T-cell (primary cell): Measurements from ENCODE around the gene NSD2. TPM values are rescaled to one million over a fixed set of nuclear protein-coding genes. Genes with fewer than 3 reads are reported as not detected.
A peak's percentile ranks its signal among the peaks of the same experiment; 100 is the strongest.

Experiments used
- ATAC-seq, 4 experiments: fragments of 200-7000 bp in 3 of 4; fragments of 150-1000 bp in 1 of 4; cut with Tn5 transposase; replicated peaks in 1 of 4; 1 replicate in 3 of 4; 2 replicates in 1 of 4; pipeline ENCODE4 v1.10.0; 2021; ENCODE audit warnings: moderate library complexity in 3 of 4, mild to moderate bottlenecking in 2 of 4, moderate number of reproducible peaks in 1 of 4
- CTCF ChIA-PET, 2 donors: fragments of 300-600 bp; sonication (Branson Sonifier 250); formaldehyde crosslinking; loops; one replicate each; lab custom pipeline; 2022; ENCODE audit warnings: antibody characterized with exemption in 2 of 2; lab: Charles Lee
- POLR2A ChIA-PET, 2 donors: fragments of 300-600 bp; sonication (Branson Sonifier 250); formaldehyde crosslinking; loops; one replicate each; lab custom pipeline; 2022; ENCODE audit warnings: antibody characterized with exemption in 2 of 2; lab: Charles Lee
- DNase-seq, 35 experiments: peaks; one replicate each; pipeline versions ENCODE4 v3.0.0 to v3.0.0-alpha.2; 2013 to 2023
- H3K27ac ChIP-seq: one replicate; pipeline ENCODE4 v1.5.1; 2013; ENCODE audit warnings: low read length
- H3K27me3 ChIP-seq, 2 experiments: replicated peaks in 1 of 2; 1 replicate in 1 of 2; 2 replicates in 1 of 2; pipeline versions ENCODE4 v1.6.1 to v1.7.0; 2013; ENCODE audit warnings: low read length in 1 of 2, mixed read lengths in 1 of 2; ENCODE audit not compliant: control insufficient read depth in 2 of 2, insufficient read depth in 2 of 2; ENCODE audit errors: extremely low read depth in 1 of 2
- H3K36me3 ChIP-seq, 2 donors: 1 replicate in 1 of 2; 2 replicates in 1 of 2; pipeline versions ENCODE4 v1.6.1 to v1.7.0; 2013; ENCODE audit warnings: low read length in 1 of 2; ENCODE audit not compliant: control insufficient read depth in 2 of 2, insufficient read depth in 1 of 2; ENCODE audit errors: extremely low read depth in 1 of 2
- H3K4me1 ChIP-seq, 2 experiments: 1 replicate in 1 of 2; 2 replicates in 1 of 2; pipeline versions ENCODE4 v1.6.1 to v1.7.0; 2013; ENCODE audit warnings: low read length in 2 of 2, mixed read lengths in 1 of 2; ENCODE audit not compliant: insufficient read depth in 2 of 2, control insufficient read depth in 1 of 2; ENCODE audit errors: extremely low read depth in 1 of 2
- H3K4me3 ChIP-seq, 2 donors: 1 replicate in 1 of 2; 2 replicates in 1 of 2; pipeline versions ENCODE4 v1.5.1 to v1.7.0; 2013; ENCODE audit warnings: mild to moderate bottlenecking in 2 of 2, low read length in 1 of 2, moderate library complexity in 1 of 2; ENCODE audit not compliant: control insufficient read depth in 1 of 2; ENCODE audit errors: extremely low read depth in 1 of 2
- H3K9me3 ChIP-seq: 2 replicates; pipeline ENCODE4 v1.7.0; 2013
- H3K27ac Mint-ChIP-seq, 2 donors: one replicate each; pipeline ENCODE4 v1.8.0; 2020 to 2021; ENCODE audit warnings: mild to moderate bottlenecking in 2 of 2, mixed read lengths in 2 of 2
- H3K27me3 Mint-ChIP-seq, 2 donors: one replicate each; pipeline ENCODE4 v1.8.0; 2021 to 2022; ENCODE audit warnings: mixed read lengths in 2 of 2
- H3K36me3 Mint-ChIP-seq: one replicate; pipeline ENCODE4 v1.8.0; 2021; ENCODE audit warnings: mixed read lengths
- H3K4me1 Mint-ChIP-seq, 3 donors: one replicate each; pipeline ENCODE4 v1.8.0; 2020 to 2022; ENCODE audit warnings: mixed read lengths in 3 of 3, mild to moderate bottlenecking in 1 of 3
- H3K4me3 Mint-ChIP-seq, 3 donors: one replicate each; pipeline ENCODE4 v1.8.0; 2020 to 2022; ENCODE audit warnings: mild to moderate bottlenecking in 3 of 3, mixed read lengths in 3 of 3, moderate library complexity in 3 of 3
- H3K9me3 Mint-ChIP-seq, 3 donors: one replicate each; pipeline ENCODE4 v1.8.0; 2020 to 2022; ENCODE audit warnings: mixed read lengths in 3 of 3
- WGBS: methylation state at CpG from one replicate; pipeline ENCODE4 v1.1.5; 2013; ENCODE audit warnings: missing lambda C conversion rate; ENCODE audit not compliant: insufficient coverage; 5-methylcytosine and 5-hydroxymethylcytosine counted together
- total RNA-seq, 35 experiments: library from RNA in 6 of 35; stranded (reverse) in 6 of 35; fragments of 120-200 nt in 1 of 35; gene quantifications; one replicate each; pipeline versions ENCODE4 v1.2.1 to v1.2.4 and lab custom pipeline; 2013 to 2026

The NSD2 gene
- total RNA-seq, 5 donors from 2014 or later (not counting 1 experiment from before 2014, with no cell fraction given), result 40.8 to 55.3 (median 48.3) TPM

DNA sequence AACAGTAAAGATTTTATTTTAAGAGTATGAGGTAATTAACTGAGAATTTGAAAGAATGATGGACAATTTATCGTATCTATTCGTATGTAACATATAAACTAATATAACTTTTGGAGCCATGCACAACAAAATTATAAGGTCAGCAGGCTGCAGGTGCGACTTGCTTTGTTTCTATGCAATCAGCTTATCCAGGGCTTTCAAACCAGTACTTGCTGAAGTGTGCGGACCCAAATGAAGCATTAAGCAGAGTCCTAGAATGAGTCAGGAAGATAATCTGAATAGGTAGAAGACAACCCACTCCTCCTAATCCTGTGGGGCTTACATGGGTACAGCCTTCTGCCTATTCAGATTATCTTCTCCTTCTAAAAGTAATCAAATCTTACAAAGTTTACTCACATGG, 2.1 kb downstream of the NSD2 start:
- H3K27ac ChIP-seq, result peak overlapping the region; percentile 28
- H3K4me3 ChIP-seq, result no peak overlapping the region
- ChIA-PET POLR2A (interaction anchor here in 1 of 2 donors (0.7 kb wide), 1 partner anchor 619 kb away, joined by 3 read pairs; no protein-coding TSS in a partner anchor), CTCF (interaction anchor here in 1 of 2 donors (0.7 to 1.0 kb wide), 2 partner anchors 26 to 799 kb away, joined by 3 to 8 read pairs; no protein-coding TSS in a partner anchor)
- Mint-ChIP-seq H3K4me1 (peaks cover 35 to 46% (median 43%) of the 10 kb centered on the region in 3 donors), H3K4me3 (peak overlapping the region; percentile 74 to 82 (median 75)), H3K27me3 (no peaks in the 10 kb centered on the region), H3K9me3 (no peaks in the 10 kb centered on the region), H3K36me3 (no peaks in the 10 kb centered on the region), H3K27ac (peak overlapping the region; percentile 76 to 93)
- WGBS, result no CpG with 5 or more reads among the region's 4 CpGs
- H3K27me3 ChIP-seq, result no peaks in the 10 kb centered on the region
- H3K36me3 ChIP-seq, result no peaks in the 10 kb centered on the region
- ATAC-seq (no peak), DNase-seq (no peak)
- H3K9me3 ChIP-seq, result no peaks in the 10 kb centered on the region
- peaks cover 17 to 28% of the 10 kb centered on the region in 2 experiments for H3K4me1 ChIP-seq

DNA sequence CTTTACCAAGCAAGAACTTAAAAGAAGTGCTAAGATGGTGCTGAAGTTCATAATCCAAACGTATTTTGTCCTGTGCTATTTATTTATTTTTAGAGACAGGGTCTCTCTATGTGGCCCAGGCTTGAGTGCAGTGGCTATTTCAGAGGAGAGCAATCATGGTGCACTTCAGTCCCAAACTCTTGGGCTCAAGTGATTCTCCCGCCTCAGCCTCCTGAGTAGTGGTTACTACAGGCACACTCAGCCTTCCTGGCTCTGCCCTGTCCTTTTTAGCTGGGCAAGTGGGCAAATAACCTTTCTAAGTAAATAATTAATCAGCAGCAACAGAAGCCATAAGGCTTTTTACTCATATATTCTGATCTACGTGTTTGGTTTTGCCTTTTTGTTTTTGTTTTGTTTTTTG, 2.6 kb downstream of the NSD2 start:
- H3K36me3 Mint-ChIP-seq, result no peaks in the 10 kb centered on the region
- H3K4me3 Mint-ChIP-seq, result peak overlapping the region in 1 of 3 donors; percentile 74
- H3K27me3 ChIP-seq, result no peaks in the 10 kb centered on the region
- no peaks in the 10 kb centered on the region for H3K9me3 Mint-ChIP-seq
- CTCF ChIA-PET, result interaction anchor here in 1 of 2 donors (0.7 to 1.0 kb wide), 2 partner anchors 25 to 799 kb away, joined by 3 to 8 read pairs; no protein-coding TSS in a partner anchor
- H3K4me3 ChIP-seq, result no peak overlapping the region
- POLR2A ChIA-PET, result interaction anchor here in 1 of 2 donors (0.7 kb wide), 1 partner anchor 620 kb away, joined by 3 read pairs; no protein-coding TSS in a partner anchor
- no peaks in the 10 kb centered on the region for H3K36me3 ChIP-seq
- H3K27ac ChIP-seq, result no peak overlapping the region
- H3K27ac Mint-ChIP-seq, result peak overlapping the region in 1 of 2 donors; percentile 53
- H3K4me1 ChIP-seq, result peaks cover 20 to 31% of the 10 kb centered on the region in 2 experiments
- H3K9me3 ChIP-seq, result no peaks in the 10 kb centered on the region
- ATAC-seq, result no peak
- no peaks in the 10 kb centered on the region for H3K27me3 Mint-ChIP-seq
- WGBS, result 83% methylated on average over 1 of the region's 3 CpGs
- H3K4me1 Mint-ChIP-seq, result peaks cover 37 to 50% (median 43%) of the 10 kb centered on the region in 3 donors
- DNase-seq, result no peak

DNA sequence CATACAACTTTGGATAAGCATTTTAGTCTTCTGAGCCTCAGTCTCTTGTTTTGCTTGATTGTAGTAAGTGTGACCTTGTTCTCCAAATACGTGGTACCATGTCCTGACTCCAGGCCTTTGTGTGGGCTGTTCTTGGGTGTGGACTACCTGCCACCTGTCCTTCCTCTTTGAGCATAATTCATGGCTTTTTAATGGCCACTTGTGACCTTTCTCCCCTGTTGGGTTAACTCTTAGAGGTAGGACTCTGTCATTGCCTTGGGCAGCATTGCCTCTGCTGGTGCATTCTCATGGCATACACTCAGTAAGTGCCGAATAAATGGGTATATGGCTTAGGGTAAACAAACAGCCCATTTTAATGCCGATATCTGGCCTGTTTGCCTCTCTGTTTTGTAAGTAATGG, 3.0 kb downstream of the NSD2 start:
- 89% methylated on average over 3 of the region's 3 CpGs for WGBS
- H3K27ac ChIP-seq, result no peak overlapping the region
- H3K27me3 ChIP-seq, result no peaks in the 10 kb centered on the region
- H3K4me3 Mint-ChIP-seq, result no peak overlapping the region
- H3K27ac Mint-ChIP-seq, result peak overlapping the region; percentile 53 to 64
- H3K36me3 ChIP-seq, result no peaks in the 10 kb centered on the region
- DNase-seq, result no peak
- H3K36me3 Mint-ChIP-seq, result no peaks in the 10 kb centered on the region
- H3K27me3 Mint-ChIP-seq, result no peaks in the 10 kb centered on the region
- ATAC-seq, result no peak
- peaks cover 39 to 52% (median 43%) of the 10 kb centered on the region in 3 donors for H3K4me1 Mint-ChIP-seq
- ChIA-PET CTCF (no interaction called here), POLR2A (no interaction called here)
- peaks cover 20 to 29% of the 10 kb centered on the region in 2 experiments for H3K4me1 ChIP-seq
- H3K9me3 ChIP-seq, result no peaks in the 10 kb centered on the region
- H3K4me3 ChIP-seq, result no peak overlapping the region
- no peaks in the 10 kb centered on the region for H3K9me3 Mint-ChIP-seq

DNA sequence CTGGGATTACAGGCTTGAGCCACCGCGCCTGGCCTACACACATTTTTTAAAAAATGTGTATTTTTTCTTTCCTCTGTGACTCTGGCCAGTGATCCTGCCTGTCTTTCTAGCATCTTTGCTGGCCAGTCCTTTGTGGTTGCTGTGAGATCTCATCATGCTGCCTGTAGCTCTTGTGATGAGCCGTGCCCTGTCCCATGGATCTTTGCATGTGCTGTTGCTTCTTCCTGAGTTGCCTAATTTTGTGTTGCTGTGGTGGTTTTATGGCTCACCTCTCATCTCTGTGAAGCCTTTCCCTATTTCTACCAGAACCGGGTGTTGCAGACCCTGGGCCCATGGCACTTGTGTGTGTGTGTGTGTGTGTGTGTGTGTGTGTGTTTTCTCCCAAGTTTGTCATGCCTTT, 8.3 kb downstream of the NSD2 start:
- no peak for ATAC-seq
- ChIA-PET CTCF (interaction anchor here in 1 of 2 donors (0.5 to 0.6 kb wide), 2 partner anchors 8 to 111 kb away, joined by 3 read pairs; no protein-coding TSS in a partner anchor), POLR2A (no interaction called here)
- Histone ChIP-seq H3K9me3 (no peaks in the 10 kb centered on the region), H3K27me3 (no peaks in the 10 kb centered on the region), H3K36me3 (no peaks in the 10 kb centered on the region), H3K27ac (no peak overlapping the region), H3K4me3 (no peak overlapping the region), H3K4me1 (peaks cover 5 to 8% of the 10 kb centered on the region in 2 experiments)
- Mint-ChIP-seq H3K4me3 (no peak overlapping the region), H3K9me3 (no peaks in the 10 kb centered on the region), H3K27me3 (no peaks in the 10 kb centered on the region), H3K4me1 (peaks cover 33 to 49% (median 40%) of the 10 kb centered on the region in 3 donors), H3K36me3 (peaks cover 5% of the 10 kb centered on the region), H3K27ac (no peak overlapping the region)
- no peak for DNase-seq
- 83% methylated on average over 1 of the region's 4 CpGs for WGBS

DNA sequence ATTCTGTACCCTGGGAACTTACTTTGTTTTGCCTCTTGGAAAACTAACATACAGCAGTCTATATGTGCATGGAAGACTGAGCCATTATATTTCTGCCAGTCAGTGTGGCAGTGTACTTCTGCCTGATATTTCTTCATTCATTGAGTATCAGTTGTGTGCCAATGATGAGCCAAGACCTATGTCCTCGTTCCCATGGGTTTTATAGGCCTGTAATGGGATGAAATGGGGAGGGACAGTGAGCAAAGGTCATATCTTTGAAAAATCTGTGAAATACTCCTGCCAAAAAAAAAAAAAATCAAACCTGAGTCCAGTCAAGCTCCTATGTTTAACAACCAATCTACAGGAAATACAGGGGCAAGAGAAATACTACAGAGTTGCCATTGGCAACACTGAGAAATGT, 9.1 kb downstream of the NSD2 start:
- DNase-seq, result no peak
- Histone ChIP-seq H3K27me3 (no peaks in the 10 kb centered on the region), H3K9me3 (no peaks in the 10 kb centered on the region), H3K36me3 (no peaks in the 10 kb centered on the region), H3K27ac (no peak overlapping the region), H3K4me1 (peaks cover 5 to 8% of the 10 kb centered on the region in 2 experiments), H3K4me3 (no peak overlapping the region)
- H3K36me3 Mint-ChIP-seq, result peaks cover 5% of the 10 kb centered on the region
- WGBS, result 100% methylated on average over 1 of the region's 1 CpG
- no peaks in the 10 kb centered on the region for H3K27me3 Mint-ChIP-seq
- no peak for ATAC-seq
- no peak overlapping the region for H3K27ac Mint-ChIP-seq
- no peak overlapping the region for H3K4me3 Mint-ChIP-seq
- POLR2A ChIA-PET, result no interaction called here
- CTCF ChIA-PET, result no interaction called here
- H3K4me1 Mint-ChIP-seq, result peaks cover 32 to 45% (median 39%) of the 10 kb centered on the region in 3 donors
- H3K9me3 Mint-ChIP-seq, result no peaks in the 10 kb centered on the region

DNA sequence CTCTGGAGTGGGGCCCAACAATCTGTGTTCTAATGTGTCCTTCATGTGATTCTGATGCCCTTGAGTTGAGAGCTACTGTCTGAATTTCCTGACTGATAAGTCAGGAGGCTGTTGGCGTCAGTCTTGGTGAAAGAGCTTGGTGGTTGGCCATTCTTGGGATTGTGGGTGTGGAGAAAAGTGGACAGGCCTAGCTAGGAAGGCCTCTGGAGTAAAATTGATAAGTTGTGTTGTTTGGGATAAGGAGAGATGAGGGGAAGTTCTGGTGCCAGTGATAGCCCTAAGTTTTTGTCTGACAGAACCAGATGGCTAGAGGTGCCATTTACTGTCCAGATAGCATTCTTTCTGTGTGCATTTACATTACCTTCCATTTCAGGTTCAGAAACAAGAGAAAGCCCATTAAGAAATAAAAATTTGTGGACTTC, 11.7 kb downstream of the NSD2 start:
- H3K9me3 Mint-ChIP-seq, result no peaks in the 10 kb centered on the region
- H3K4me3 Mint-ChIP-seq, result no peak overlapping the region
- H3K9me3 ChIP-seq, result no peaks in the 10 kb centered on the region
- ChIA-PET CTCF (interaction anchor here (0.6 to 0.9 kb wide), 2 partner anchors 16 to 1126 kb away, joined by 3 to 9 read pairs; no protein-coding TSS in a partner anchor), POLR2A (no interaction called here)
- no peak overlapping the region for H3K27ac Mint-ChIP-seq
- no peak for ATAC-seq
- peaks cover 36 to 48% (median 41%) of the 10 kb centered on the region in 3 donors for H3K4me1 Mint-ChIP-seq
- H3K27ac ChIP-seq, result no peak overlapping the region
- no peak overlapping the region for H3K4me3 ChIP-seq
- no peaks in the 10 kb centered on the region for H3K36me3 ChIP-seq
- no peak for DNase-seq
- WGBS, result 100% methylated on average over 1 of the region's 1 CpG
- H3K27me3 ChIP-seq, result no peaks in the 10 kb centered on the region
- peaks cover 5% of the 10 kb centered on the region for H3K36me3 Mint-ChIP-seq
- no peaks in the 10 kb centered on the region for H3K27me3 Mint-ChIP-seq
- peaks cover 3 to 8% of the 10 kb centered on the region in 2 experiments for H3K4me1 ChIP-seq
